ENCODE data around the gene GPC5.
A peak's percentile ranks its signal among the peaks of the same experiment; 100 is the strongest.

GPC5 gene

GRCh38 chr13:92444244-92444643, 1045.8 kb downstream of the GPC5 start:
- Histone ChIP-seq H2AK5ac (ENCODE audit: low read length, severe bottlenecking) (no peak overlapping the region), H2BK5ac (ENCODE audit: low read depth, low read length, poor library complexity, severe bottlenecking) (no peak overlapping the region)
- 93% methylated on average over 1 of the region's 1 CpG for WGBS

GRCh38 chr13:92451060-92451459, 1052.6 kb downstream of the GPC5 start:
- no peak overlapping the region for H3K14ac ChIP-seq (ENCODE audit: low read length in 2 of 2)
- no peaks in the 10 kb centered on the region for H3K27me3 ChIP-seq (ENCODE audit: control insufficient read depth in 1 of 2, insufficient read depth in 1 of 2, low read length in 2 of 2)
- H3K4me3 ChIP-seq (ENCODE audit: insufficient read depth in 1 of 2, low read depth in 1 of 2, low read length in 2 of 2) = no peak overlapping the region
- no peak overlapping the region for H4K91ac ChIP-seq (ENCODE audit: low read length)
- H2BK120ac ChIP-seq (ENCODE audit: low read depth, low read length) = no peak overlapping the region
- H3K4ac ChIP-seq (ENCODE audit: low read depth in 1 of 2, low read length in 2 of 2) = no peak overlapping the region
- no peak overlapping the region for H2BK12ac ChIP-seq (ENCODE audit: low read length in 2 of 2)
- H2AK5ac ChIP-seq (ENCODE audit: low read length, severe bottlenecking) = no peak overlapping the region
- H3K4me2 ChIP-seq (ENCODE audit: low read length, poor library complexity, severe bottlenecking) = no peak overlapping the region
- 100% methylated on average over 1 of the region's 1 CpG for WGBS
- no peak overlapping the region for H3K9ac ChIP-seq (ENCODE audit: low read length)
- no peaks in the 10 kb centered on the region for H3K36me3 ChIP-seq (ENCODE audit: control insufficient read depth in 1 of 2, insufficient read depth in 2 of 2, low read depth in 1 of 2, low read length in 2 of 2)
- H3K23ac ChIP-seq (ENCODE audit: low read length in 2 of 2) = no peak overlapping the region
- no peak overlapping the region for H2BK5ac ChIP-seq (ENCODE audit: low read depth, low read length, poor library complexity, severe bottlenecking)
- H4K8ac ChIP-seq (ENCODE audit: low read length) = no peak overlapping the region
- no peak overlapping the region for H3K18ac ChIP-seq (ENCODE audit: low read depth in 1 of 2, low read length in 2 of 2)
- no peak overlapping the region for H3K27ac ChIP-seq (ENCODE audit: low read length, poor library complexity, severe bottlenecking)
- no peak overlapping the region for H2AFZ ChIP-seq (ENCODE audit: low read depth, low read length)
- no peaks in the 10 kb centered on the region for H3K79me1 ChIP-seq (replicated peaks; ENCODE audit: low read length, poor library complexity, severe bottlenecking)
- H3K4me1 ChIP-seq (ENCODE audit: control insufficient read depth, insufficient read depth, low read depth, low read length) = no peaks in the 10 kb centered on the region
- no peaks in the 10 kb centered on the region for H3K9me3 ChIP-seq (ENCODE audit: control insufficient read depth, low read length)
- no peak for DNase-seq
- no peak overlapping the region for H2BK15ac ChIP-seq (ENCODE audit: low read depth, poor library complexity, severe bottlenecking)

More at GRCh38 chr13:92444244-92444643, 1045.8 kb downstream of the GPC5 start:
- no peak overlapping the region for H3K4me2 ChIP-seq (ENCODE audit: low read length, poor library complexity, severe bottlenecking)
- H4K91ac ChIP-seq (ENCODE audit: low read length) = no peak overlapping the region
- no peak overlapping the region for H3K9ac ChIP-seq (ENCODE audit: low read length)
- H3K4me1 ChIP-seq (ENCODE audit: control insufficient read depth, insufficient read depth, low read depth, low read length) = no peaks in the 10 kb centered on the region
- H3K36me3 ChIP-seq (ENCODE audit: control insufficient read depth in 1 of 2, insufficient read depth in 2 of 2, low read depth in 1 of 2, low read length in 2 of 2) = no peaks in the 10 kb centered on the region
- DNase-seq = no peak
- no peak overlapping the region for H3K18ac ChIP-seq (ENCODE audit: low read depth in 1 of 2, low read length in 2 of 2)
- H3K9me3 ChIP-seq (ENCODE audit: control insufficient read depth, low read length) = no peaks in the 10 kb centered on the region
- H3K4me3 ChIP-seq (ENCODE audit: insufficient read depth in 1 of 2, low read depth in 1 of 2, low read length in 2 of 2) = no peak overlapping the region
- H3K27me3 ChIP-seq (ENCODE audit: control insufficient read depth in 1 of 2, insufficient read depth in 1 of 2, low read length in 2 of 2) = no peaks in the 10 kb centered on the region
- no peak overlapping the region for H3K23ac ChIP-seq (ENCODE audit: low read length in 2 of 2)
- H3K79me1 ChIP-seq (replicated peaks; ENCODE audit: low read length, poor library complexity, severe bottlenecking) = no peaks in the 10 kb centered on the region
- no peak overlapping the region for H2BK12ac ChIP-seq (ENCODE audit: low read length in 2 of 2)
- H3K4ac ChIP-seq (ENCODE audit: low read depth in 1 of 2, low read length in 2 of 2) = no peak overlapping the region
- H3K14ac ChIP-seq (ENCODE audit: low read length in 2 of 2) = no peak overlapping the region
- H4K8ac ChIP-seq (ENCODE audit: low read length) = no peak overlapping the region
- no peak overlapping the region for H2BK15ac ChIP-seq (ENCODE audit: low read depth, poor library complexity, severe bottlenecking)
- no peak overlapping the region for H2AFZ ChIP-seq (ENCODE audit: low read depth, low read length)
- H2BK120ac ChIP-seq (ENCODE audit: low read depth, low read length) = no peak overlapping the region
- H3K27ac ChIP-seq (ENCODE audit: low read length, poor library complexity, severe bottlenecking) = no peak overlapping the region

GRCh38 chr13:92452840-92453239, 1054.4 kb downstream of the GPC5 start:
- Histone ChIP-seq H3K23ac (ENCODE audit: low read length in 2 of 2) (no peak overlapping the region), H3K9me3 (ENCODE audit: control insufficient read depth, low read length) (no peaks in the 10 kb centered on the region), H2BK15ac (ENCODE audit: low read depth, poor library complexity, severe bottlenecking) (no peak overlapping the region), H3K4me2 (ENCODE audit: low read length, poor library complexity, severe bottlenecking) (no peak overlapping the region), H2BK120ac (ENCODE audit: low read depth, low read length) (no peak overlapping the region), H2AK5ac (ENCODE audit: low read length, severe bottlenecking) (no peak overlapping the region), H3K79me1 (replicated peaks; ENCODE audit: low read length, poor library complexity, severe bottlenecking) (no peaks in the 10 kb centered on the region), H3K14ac (ENCODE audit: low read length in 2 of 2) (no peak overlapping the region), H3K18ac (ENCODE audit: low read depth in 1 of 2, low read length in 2 of 2) (no peak overlapping the region), H3K9ac (ENCODE audit: low read length) (no peak overlapping the region), H3K27me3 (ENCODE audit: control insufficient read depth in 1 of 2, insufficient read depth in 1 of 2, low read length in 2 of 2) (no peaks in the 10 kb centered on the region), H3K4me3 (ENCODE audit: insufficient read depth in 1 of 2, low read depth in 1 of 2, low read length in 2 of 2) (peak overlapping the region in 1 of 2 experiments; percentile 38), H2AFZ (ENCODE audit: low read depth, low read length) (no peak overlapping the region), H3K27ac (ENCODE audit: low read length, poor library complexity, severe bottlenecking) (no peak overlapping the region), H3K36me3 (ENCODE audit: control insufficient read depth in 1 of 2, insufficient read depth in 2 of 2, low read depth in 1 of 2, low read length in 2 of 2) (no peaks in the 10 kb centered on the region), H2BK5ac (ENCODE audit: low read depth, low read length, poor library complexity, severe bottlenecking) (no peak overlapping the region), H3K4me1 (ENCODE audit: control insufficient read depth, insufficient read depth, low read depth, low read length) (no peaks in the 10 kb centered on the region), H2BK12ac (ENCODE audit: low read length in 2 of 2) (no peak overlapping the region), H3K4ac (ENCODE audit: low read depth in 1 of 2, low read length in 2 of 2) (no peak overlapping the region), H4K8ac (ENCODE audit: low read length) (no peak overlapping the region), H4K91ac (ENCODE audit: low read length) (no peak overlapping the region)
- WGBS = 90% methylated on average over 6 of the region's 6 CpGs
- DNase-seq = no peak

DNA sequence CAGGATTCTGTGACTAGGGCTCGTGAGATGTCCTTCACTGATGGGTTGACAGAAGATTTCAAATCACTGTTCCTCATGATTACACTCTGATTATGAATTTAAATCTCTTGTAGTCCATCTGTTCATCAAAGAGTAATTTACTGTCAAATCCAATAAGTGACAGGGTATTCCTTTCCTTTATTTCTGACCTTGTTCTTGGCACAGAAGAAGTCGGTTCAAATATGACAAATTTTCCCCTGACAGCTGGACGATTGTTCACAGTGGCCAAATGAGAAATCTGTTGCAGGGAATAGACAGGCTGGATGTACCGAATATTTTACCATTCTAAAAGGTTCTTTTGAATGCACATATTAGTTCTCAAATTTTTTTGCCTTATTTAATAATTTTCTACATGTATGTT, 1060.9 kb downstream of the GPC5 start:
- Histone ChIP-seq H2BK120ac (ENCODE audit: low read depth, low read length) (no peak overlapping the region), H2AK5ac (ENCODE audit: low read length, severe bottlenecking) (no peak overlapping the region), H2BK5ac (ENCODE audit: low read depth, low read length, poor library complexity, severe bottlenecking) (no peak overlapping the region), H3K18ac (ENCODE audit: low read depth in 1 of 2, low read length in 2 of 2) (no peak overlapping the region), H3K4ac (ENCODE audit: low read depth in 1 of 2, low read length in 2 of 2) (no peak overlapping the region), H3K9ac (ENCODE audit: low read length) (no peak overlapping the region), H3K14ac (ENCODE audit: low read length in 2 of 2) (no peak overlapping the region), H3K4me1 (ENCODE audit: control insufficient read depth, insufficient read depth, low read depth, low read length) (no peaks in the 10 kb centered on the region), H3K27ac (ENCODE audit: low read length, poor library complexity, severe bottlenecking) (no peak overlapping the region), H3K9me3 (ENCODE audit: control insufficient read depth, low read length) (no peaks in the 10 kb centered on the region), H3K27me3 (ENCODE audit: control insufficient read depth in 1 of 2, insufficient read depth in 1 of 2, low read length in 2 of 2) (no peaks in the 10 kb centered on the region), H4K91ac (ENCODE audit: low read length) (no peak overlapping the region), H2BK15ac (ENCODE audit: low read depth, poor library complexity, severe bottlenecking) (no peak overlapping the region), H4K8ac (ENCODE audit: low read length) (no peak overlapping the region), H3K4me3 (ENCODE audit: insufficient read depth in 1 of 2, low read depth in 1 of 2, low read length in 2 of 2) (no peak overlapping the region), H2AFZ (ENCODE audit: low read depth, low read length) (no peak overlapping the region), H3K4me2 (ENCODE audit: low read length, poor library complexity, severe bottlenecking) (no peak overlapping the region), H3K79me1 (replicated peaks; ENCODE audit: low read length, poor library complexity, severe bottlenecking) (no peaks in the 10 kb centered on the region), H2BK12ac (ENCODE audit: low read length in 2 of 2) (no peak overlapping the region), H3K36me3 (ENCODE audit: control insufficient read depth in 1 of 2, insufficient read depth in 2 of 2, low read depth in 1 of 2, low read length in 2 of 2) (no peaks in the 10 kb centered on the region), H3K23ac (ENCODE audit: low read length in 2 of 2) (no peak overlapping the region)
- no peak for DNase-seq
- 93% methylated on average over 2 of the region's 4 CpGs for WGBS
